OCI-LY3 (cell line): Measurements from ENCODE around the gene GRIP1.

Source experiments
- CTCF ChIP-seq: fragments of 200-600, 300-600 bp; sonication (generic); IDR thresholded peaks from 2 replicates; pipeline ENCODE4 v1.5.1; 2014; ENCODE audit warnings: antibody characterized with exemption, low read length, low read depth
- EZH2phosphoT487 ChIP-seq: fragments of 200-600 bp; shearing (Covaris generic); IDR thresholded peaks from 2 replicates; pipeline ENCODE4 v1.6.1; 2018; ENCODE audit warnings: antibody characterized with exemption, mixed run types, low read depth

GRCh38 chr12:66438601-66439000 is 240.3 kb downstream of the GRIP1 start:
- no peak for TF ChIP-seq CTCF
- no peak for TF ChIP-seq EZH2phosphoT487
